Measurements from ENCODE around the gene DHRS3. TPM values are rescaled to one million over a fixed set of nuclear protein-coding genes. Genes with fewer than 3 reads are reported as not detected.
A peak's percentile ranks its signal among the peaks of the same experiment; 100 is the strongest.
"Not testable (repeated sequence)": the region's sequence is repeated elsewhere in the genome, so short reads cannot be mapped to it uniquely, and the experiment has no call there.

The DHRS3 gene
- total RNA-seq, 1 experiment from 2014 or later: 2.6 TPM

DNA sequence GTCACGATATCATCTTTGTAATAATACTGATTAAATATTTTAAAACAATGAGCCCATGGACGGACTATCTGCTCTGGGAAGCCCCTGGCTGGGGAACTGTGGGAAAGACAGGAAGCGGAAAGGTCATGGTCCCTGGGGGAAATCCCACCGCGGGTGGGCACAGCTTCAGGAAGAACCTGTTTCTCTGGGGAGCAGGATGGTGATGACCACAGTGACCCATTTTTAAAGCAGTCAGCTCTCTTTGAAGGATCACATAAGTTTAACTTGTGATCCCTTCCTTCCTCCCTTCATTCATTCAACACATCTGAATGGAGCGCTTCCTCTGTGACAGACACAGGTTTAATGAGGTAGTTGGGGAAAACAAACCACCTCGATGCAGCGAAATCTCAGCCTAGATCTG is 73.0 kb downstream of the DHRS3 start:
- H3K27me3 ChIP-seq: no peaks in the 10 kb centered on the region
- no peak for DNase-seq
- peaks cover 37% of the 10 kb centered on the region for H3K4me1 ChIP-seq
- no peak overlapping the region for H3K4me3 ChIP-seq
- no peaks in the 10 kb centered on the region for H3K36me3 ChIP-seq
- H3K27ac ChIP-seq: no peak overlapping the region
- no peaks in the 10 kb centered on the region for H3K9me3 ChIP-seq (replicated peaks)

DNA sequence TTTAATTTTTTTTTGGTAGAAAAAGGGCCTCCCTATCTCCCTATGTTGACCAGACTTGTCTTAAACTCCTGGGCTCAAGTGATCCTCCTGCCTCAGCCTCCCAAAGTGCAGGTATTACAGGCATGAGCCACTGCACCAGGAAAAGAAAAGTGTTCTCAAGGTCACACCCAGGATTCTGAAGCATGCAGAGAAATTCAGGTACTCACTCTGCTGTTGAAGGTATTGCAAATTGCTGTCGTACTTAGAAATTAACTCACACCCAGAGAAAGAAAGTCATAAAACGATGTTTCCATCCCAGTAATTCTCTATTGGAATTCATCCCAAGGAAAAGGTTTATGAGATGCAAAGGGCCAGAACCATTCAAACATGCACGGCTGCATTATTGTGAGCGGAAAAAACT is 73.7 kb downstream of the DHRS3 start:
- H3K27me3 ChIP-seq: no peaks in the 10 kb centered on the region
- H3K27ac ChIP-seq: no peak overlapping the region
- peaks cover 33% of the 10 kb centered on the region for H3K4me1 ChIP-seq

DNA sequence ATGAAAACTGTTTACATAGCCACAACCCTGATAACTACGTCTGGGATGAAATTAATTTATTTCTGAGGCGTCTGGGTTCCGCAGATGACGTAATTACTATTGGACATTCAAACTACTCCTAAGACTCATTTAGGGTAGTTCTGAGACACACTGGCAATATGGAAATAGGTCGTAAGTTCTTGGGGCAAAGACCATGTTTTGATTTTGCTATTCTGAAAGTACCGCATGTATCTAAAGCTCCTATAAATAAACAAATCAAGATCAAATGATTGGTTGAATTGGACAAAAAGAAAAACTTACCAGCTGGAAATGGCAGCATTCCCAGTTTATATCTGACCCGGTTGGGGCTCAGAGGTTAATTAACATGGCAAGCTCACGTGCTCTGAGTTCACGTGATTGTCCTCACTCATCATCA is 74.3 kb downstream of the DHRS3 start:
- no peak for DNase-seq
- Histone ChIP-seq H3K4me1 (peaks cover 28% of the 10 kb centered on the region), H3K36me3 (no peaks in the 10 kb centered on the region), H3K4me3 (no peak overlapping the region), H3K27me3 (no peaks in the 10 kb centered on the region), H3K9me3 (replicated peaks) (no peaks in the 10 kb centered on the region), H3K27ac (no peak overlapping the region)

More for the DNA sequence above, 73.7 kb downstream of the DHRS3 start:
- no peaks in the 10 kb centered on the region for H3K36me3 ChIP-seq
- DNase-seq: no peak
- H3K9me3 ChIP-seq (replicated peaks): no peaks in the 10 kb centered on the region
- no peak overlapping the region for H3K4me3 ChIP-seq

DNA sequence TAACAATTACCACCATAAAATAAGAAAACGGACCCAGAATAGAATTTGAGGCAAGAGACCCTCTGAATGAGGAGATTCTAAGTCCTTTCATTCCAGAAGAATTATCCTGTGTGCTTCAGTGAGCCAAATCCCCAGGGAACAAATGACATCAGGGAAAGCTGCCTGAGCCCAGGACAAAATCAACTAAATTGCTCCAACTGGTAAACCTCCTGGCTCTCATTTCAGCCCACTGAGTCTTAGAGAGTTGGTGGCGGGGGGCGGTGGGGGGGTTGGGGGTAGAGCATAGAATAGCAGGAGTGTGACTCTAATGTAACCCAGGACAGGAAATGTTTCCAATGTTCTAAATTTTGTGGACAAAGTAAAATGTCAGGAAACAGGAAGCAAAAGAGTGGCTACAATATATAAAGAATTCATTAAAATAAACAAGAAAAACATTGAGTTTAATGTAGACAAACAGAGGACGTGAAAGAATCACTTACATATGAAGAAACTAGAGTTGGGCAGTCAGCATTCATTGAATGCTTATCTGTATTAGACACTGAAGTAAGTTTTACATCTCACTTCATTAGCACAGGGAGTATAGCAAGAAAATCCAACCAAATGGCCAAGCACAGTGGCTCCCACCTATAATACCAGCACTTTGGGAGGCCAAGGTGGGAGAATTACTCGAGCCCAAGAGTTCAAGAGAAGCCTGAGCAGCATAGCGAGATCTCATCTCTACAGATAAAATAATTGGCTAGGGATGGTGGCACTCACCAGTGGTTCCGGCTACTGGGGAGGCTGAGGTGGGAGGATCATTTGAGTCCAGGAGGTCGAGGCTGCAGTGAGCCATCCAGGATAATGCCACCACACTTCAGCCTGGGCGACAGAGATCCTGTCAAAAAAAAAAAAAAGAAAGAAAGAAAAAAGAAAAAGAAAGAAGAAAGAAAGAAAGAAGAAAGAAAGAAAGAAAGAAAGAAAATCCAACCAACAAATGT is 75.1 kb downstream of the DHRS3 start:
- peak in 1 of 2 experiments; percentile 38 for DNase-seq
- Histone ChIP-seq H3K4me1 (peaks cover 21% of the 10 kb centered on the region), H3K4me3 (no peak overlapping the region), H3K27me3 (no peaks in the 10 kb centered on the region), H3K9me3 (replicated peaks) (no peaks in the 10 kb centered on the region), H3K27ac (no peak overlapping the region), H3K36me3 (no peaks in the 10 kb centered on the region)

DNA sequence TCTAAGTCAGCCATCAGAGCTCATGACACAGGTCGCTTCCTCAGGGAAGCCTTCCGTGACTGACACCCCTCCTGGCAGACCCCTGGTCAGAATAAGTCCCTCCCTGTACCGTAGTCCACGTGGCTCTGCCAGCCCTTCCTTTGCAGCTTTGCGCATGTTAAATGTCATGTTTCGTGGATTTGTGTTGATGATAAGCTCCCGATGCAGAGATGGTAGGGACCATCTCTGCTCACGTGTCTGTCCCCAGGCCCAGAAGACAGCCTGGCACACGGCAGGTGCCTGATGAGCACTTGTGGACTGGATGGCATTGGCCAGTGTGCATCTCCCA is 75.9 kb downstream of the DHRS3 start:
- Histone ChIP-seq H3K4me1 (peaks cover 18% of the 10 kb centered on the region), H3K4me3 (no peak overlapping the region), H3K27me3 (no peaks in the 10 kb centered on the region), H3K36me3 (no peaks in the 10 kb centered on the region), H3K9me3 (replicated peaks) (no peaks in the 10 kb centered on the region), H3K27ac (no peak overlapping the region)
- DNase-seq: no peak

DNA sequence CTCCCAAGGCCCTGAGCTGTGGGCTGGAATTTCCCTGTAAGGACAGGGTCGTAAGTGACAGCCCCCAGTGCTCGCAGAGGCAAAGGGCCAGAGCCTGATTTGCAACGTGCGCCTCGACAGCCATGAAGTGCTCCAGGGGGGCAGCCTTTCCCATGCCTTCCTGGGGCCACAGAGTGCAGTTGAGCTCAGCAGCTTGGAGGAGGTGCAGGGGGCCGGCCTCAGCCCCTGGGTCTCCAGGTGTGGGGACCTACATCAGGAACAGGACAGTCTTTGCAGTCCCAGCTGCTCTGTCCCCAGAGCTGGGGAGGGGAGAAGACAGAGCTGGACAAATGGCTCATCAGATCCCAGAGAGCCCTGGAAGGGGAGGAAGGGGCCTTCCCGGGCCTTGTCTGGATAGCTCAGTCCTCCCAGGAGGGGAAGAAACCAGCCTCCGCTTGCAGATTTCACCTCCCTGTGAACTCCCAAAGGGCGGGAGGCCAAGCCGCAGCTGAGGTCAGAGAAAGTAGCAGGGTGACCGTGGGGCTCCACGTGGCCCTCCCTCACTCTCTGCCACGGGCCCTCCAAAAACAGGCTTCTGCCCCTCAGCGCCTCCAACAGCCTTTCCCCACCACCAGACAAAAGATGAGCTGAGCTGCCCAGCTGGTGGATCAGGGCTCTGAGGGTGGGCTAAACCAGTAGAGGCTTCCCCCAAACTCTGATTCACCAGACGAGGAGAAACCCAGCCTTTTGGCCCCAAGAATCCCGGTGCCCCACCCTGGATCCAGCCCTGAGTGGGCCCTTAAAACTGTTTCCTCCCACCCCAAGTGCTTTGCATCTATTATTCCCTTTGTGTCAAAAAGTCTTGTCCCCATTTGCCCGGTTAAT is 76.5 kb downstream of the DHRS3 start:
- Histone ChIP-seq H3K27me3 (no peaks in the 10 kb centered on the region), H3K36me3 (no peaks in the 10 kb centered on the region), H3K4me1 (peaks cover 18% of the 10 kb centered on the region), H3K27ac (peak overlapping the region; percentile 11), H3K9me3 (replicated peaks) (peaks cover under 1% of the 10 kb centered on the region; the same call in 1 of the 2 replicates), H3K4me3 (no peak overlapping the region)
- peak; percentile 77 to 85 for DNase-seq

DNA sequence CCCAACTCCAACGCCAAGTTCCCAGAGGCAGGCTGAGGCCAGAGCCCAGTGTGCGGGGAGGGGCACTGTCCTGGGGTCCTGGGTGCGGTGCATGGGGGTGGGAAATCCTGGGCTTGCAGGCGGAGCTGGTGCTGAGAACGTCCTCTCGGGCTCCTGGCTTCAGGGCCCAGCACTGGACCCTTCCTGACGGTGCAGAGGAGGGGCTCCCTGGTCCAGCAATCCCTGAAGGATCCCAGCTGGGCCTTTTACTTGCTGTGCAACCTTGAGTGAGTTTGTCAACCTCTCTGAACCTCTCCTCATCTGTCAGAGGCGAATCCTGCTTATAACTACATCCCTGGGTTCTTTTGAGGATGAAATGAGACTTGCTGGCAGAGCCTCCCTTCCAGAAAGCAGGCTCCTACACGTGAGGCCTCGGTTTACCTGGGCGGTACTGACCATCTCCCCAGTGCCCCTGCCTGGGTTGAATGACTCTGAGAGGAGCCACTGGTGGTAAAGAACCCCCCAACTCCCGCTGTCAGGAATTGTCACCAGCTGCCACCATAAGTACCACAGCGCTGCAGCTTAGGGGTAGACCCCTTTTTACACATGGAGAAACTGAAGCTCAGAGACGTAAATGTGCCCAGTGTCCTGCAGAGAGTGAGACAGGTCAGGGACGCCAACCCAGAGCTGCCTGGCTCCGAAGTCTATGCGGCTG is 77.3 kb downstream of the DHRS3 start:
- H3K27ac ChIP-seq: no peak overlapping the region
- H3K4me1 ChIP-seq: peaks cover 18% of the 10 kb centered on the region
- no peaks in the 10 kb centered on the region for H3K36me3 ChIP-seq
- H3K27me3 ChIP-seq: no peaks in the 10 kb centered on the region
- H3K9me3 ChIP-seq (replicated peaks): peaks cover 6% of the 10 kb centered on the region
- H3K4me3 ChIP-seq: peak overlapping the region; percentile 17; the same call in 1 of the 2 replicates
- no peak for DNase-seq

DNA sequence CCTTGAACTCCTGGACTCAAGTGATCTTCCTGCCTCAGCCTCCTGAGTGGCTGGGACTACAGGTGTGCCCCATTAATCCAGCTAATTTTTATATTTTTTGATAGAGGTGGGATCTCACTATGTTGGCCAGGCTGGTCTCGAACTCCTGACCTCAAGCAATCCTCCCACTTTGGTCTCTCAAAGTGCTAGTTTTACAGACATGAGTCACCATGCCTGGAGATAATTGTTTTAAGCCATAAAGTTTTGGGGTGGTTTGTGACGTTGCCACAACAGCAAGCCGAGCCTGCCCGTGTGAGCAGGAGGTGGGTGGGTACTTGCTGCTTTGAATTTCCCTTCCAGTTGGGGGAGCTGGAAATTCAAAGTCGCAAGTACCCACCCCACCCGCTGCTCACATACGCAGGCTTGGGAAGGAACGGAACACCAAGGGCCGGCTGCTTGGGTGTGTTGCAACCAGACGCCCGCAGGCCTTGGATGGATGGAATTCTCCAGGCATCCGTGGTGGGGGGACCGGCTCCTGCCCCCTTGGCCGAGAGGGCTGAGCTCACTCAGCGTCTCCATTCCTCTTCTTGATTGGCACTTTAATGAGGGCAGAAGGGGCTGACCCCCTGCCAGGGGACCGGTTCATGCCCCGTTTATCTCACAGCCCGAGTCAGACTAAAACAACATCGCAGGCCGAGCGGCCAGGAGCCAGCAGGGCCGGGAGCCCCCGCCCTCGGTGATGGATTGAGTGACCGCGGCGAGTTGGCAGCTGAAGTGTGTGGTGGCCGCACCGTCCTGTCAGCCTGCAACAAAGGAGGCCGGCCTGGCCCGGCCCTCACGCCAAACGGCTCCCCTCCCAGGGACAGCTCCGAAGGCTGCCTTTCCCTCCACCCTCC is 78.1 kb downstream of the DHRS3 start:
- Histone ChIP-seq H3K4me3 (peak overlapping the region; percentile 17), H3K9me3 (replicated peaks) (peaks cover 8% of the 10 kb centered on the region), H3K27ac (peak overlapping the region; percentile 24; the same call in 1 of the 2 replicates), H3K4me1 (peaks cover 17% of the 10 kb centered on the region), H3K36me3 (no peaks in the 10 kb centered on the region), H3K27me3 (no peaks in the 10 kb centered on the region)
- DNase-seq: peak; percentile 60

DNA sequence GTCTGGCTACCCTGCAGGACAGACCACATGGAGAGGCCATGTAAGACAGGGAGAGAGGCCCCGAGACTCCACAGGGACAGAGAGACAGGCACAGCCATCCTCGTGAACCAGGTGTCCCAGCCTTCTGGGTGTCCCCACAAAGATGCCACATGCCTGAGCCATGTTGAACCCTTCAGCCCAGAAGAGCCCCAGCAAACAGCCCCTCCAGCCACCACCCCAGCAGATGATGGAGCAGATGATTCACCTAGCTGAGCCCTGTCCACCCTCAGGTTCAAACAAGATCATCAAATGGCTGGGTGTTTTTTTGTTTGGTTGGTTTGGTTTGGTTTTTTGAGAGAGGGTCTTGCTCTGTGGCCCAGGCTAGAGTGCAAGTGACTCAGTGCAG is 78.7 kb downstream of the DHRS3 start:
- Histone ChIP-seq H3K27me3 (no peaks in the 10 kb centered on the region), H3K9me3 (replicated peaks) (peaks cover 8% of the 10 kb centered on the region), H3K27ac (no peak overlapping the region), H3K4me1 (peaks cover 15% of the 10 kb centered on the region), H3K4me3 (no peak overlapping the region), H3K36me3 (no peaks in the 10 kb centered on the region)
- DNase-seq: no peak

DNA sequence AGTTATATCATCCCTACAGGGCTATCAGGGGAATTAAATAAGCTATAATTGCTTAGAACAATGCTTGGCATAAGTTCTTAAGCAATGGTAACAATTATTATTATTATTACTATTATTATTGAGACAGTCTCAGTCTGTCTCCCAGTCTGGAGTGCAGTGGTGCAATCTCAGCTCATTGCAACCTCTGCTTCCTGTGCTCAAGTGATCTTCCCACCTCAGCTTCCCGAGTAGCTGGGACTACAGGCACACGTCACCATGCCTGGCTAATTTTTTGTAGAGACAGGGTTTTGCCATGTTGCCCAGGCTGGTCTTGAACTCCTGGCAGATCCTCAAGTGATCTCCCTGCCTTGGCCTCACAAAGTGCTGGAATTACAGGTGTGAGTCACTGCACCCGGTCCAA is 79.5 kb downstream of the DHRS3 start:
- H3K27ac ChIP-seq; H3K36me3 ChIP-seq; H3K4me3 ChIP-seq; H3K9me3 ChIP-seq (replicated peaks); H3K27me3 ChIP-seq; DNase-seq: not testable (repeated sequence)
- peaks cover 15% of the 10 kb centered on the region for H3K4me1 ChIP-seq

DNA sequence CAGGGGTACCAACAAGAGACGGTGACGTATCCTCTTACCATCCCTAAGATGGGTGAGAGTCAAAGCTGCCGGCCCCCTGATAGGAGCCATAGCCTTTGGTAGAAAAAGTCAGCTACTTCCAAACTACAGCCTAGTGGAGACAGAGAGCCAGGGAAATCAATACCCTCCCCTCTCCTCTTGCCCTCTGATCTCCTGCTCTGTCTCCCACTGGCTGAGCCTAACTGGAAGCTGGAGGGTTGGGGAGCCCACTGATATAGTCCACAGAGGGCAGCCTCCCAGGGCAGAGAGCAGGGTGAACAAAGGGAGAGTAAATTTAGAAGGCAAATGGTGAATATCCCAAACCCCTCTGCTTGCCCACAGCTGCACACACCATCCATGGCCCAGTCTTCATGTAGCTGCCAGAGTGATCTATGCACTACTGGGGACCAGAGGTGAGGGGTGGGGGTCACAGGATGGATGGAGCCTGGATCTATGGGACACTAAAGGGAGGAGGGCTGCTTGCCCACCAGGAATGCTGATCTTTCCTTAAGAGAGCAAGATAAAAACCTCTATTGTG is 80.0 kb downstream of the DHRS3 start:
- H3K27ac ChIP-seq: no peak overlapping the region
- peaks cover 8% of the 10 kb centered on the region for H3K9me3 ChIP-seq (replicated peaks)
- H3K36me3 ChIP-seq: no peaks in the 10 kb centered on the region
- H3K27me3 ChIP-seq: no peaks in the 10 kb centered on the region
- DNase-seq: no peak
- peaks cover 15% of the 10 kb centered on the region for H3K4me1 ChIP-seq
- H3K4me3 ChIP-seq: no peak overlapping the region

DNA sequence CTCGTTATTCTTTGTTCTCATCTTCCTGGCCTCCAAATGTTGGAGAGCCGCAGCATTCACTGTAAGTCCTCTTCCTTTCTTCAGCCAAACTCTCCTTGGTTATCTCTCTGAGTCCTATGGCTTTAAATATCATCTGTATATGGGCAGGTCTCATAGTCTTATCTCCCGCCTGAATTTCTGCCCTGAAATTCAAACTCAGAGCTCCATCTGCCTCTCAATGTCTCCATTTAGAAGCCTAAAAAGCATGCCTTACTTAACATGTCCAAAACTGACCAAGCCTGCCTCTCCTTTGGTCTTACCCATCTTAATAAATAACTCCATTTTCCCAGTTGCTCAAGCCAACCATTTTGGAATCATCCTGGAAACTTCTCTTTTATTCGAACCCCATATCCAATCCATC is 80.7 kb downstream of the DHRS3 start:
- H3K9me3 ChIP-seq (replicated peaks): peaks cover 8% of the 10 kb centered on the region
- no peak for DNase-seq
- H3K27me3 ChIP-seq: no peaks in the 10 kb centered on the region
- no peaks in the 10 kb centered on the region for H3K36me3 ChIP-seq
- no peak overlapping the region for H3K27ac ChIP-seq
- peaks cover 13% of the 10 kb centered on the region for H3K4me1 ChIP-seq
- H3K4me3 ChIP-seq: no peak overlapping the region

DNA sequence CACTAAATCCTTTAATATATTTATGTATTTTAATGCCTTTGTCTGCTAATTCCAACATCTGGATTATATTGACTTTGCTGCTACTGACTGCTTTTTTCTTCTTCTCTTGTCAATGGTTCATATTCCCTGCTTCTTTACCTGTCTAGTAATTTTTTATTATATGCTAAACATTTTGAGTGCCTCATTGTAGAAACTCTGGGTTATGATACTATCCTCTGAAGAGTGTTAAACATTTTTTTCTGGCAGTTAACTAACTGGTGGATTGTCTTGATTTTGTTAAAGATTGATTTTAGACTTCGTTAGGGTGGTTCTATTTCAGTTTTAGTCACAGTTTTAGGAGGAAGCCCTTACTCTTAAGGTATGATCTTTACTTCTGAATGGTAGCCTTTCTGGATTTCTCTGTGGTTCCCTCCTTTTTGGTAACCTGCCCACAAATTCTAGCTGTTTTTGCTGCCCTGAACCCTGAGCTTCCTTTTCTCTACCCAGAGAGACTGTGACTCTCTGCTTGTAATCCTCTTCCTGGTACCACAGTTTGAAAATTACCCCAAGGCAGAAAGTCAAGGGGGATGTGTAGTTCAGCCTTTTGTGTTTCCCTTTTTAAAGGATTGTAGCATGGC is 81.9 kb downstream of the DHRS3 start:
- Histone ChIP-seq H3K27ac (no peak overlapping the region), H3K4me1 (peaks cover 3% of the 10 kb centered on the region), H3K9me3 (replicated peaks) (peaks cover 8% of the 10 kb centered on the region), H3K4me3 (no peak overlapping the region), H3K27me3 (no peaks in the 10 kb centered on the region), H3K36me3 (no peaks in the 10 kb centered on the region)
- no peak for DNase-seq

Measured in SJCRH30 (cell line).